Stomach (tissue), 4 donors: ENCODE results near the gene EPS8L1.

Source experiments
- CTCF ChIP-seq, 7 experiments: fragments of 450-650 bp in 4 of 7; fragments of 200-600 bp in 3 of 7; sonication (generic) in 3 of 7; IDR thresholded peaks; one replicate each; pipeline ENCODE4 v1.5.1; 2016 to 2019; ENCODE audit warnings: antibody characterized with exemption in 7 of 7, control low read depth in 2 of 7, mild to moderate bottlenecking in 1 of 7
- POLR2A ChIP-seq, 4 donors: fragments of 450-650 bp; IDR thresholded peaks; one replicate each; pipeline ENCODE4 v1.6.1; 2016; ENCODE audit warnings: antibody characterized with exemption in 4 of 4, control low read depth in 2 of 4, mild to moderate bottlenecking in 1 of 4, moderate library complexity in 1 of 4

GRCh38 chr19:55048446-55048845 is 27.2 kb upstream of the EPS8L1 start:
- TF ChIP-seq CTCF (IDR thresholded peaks at IDR 0.05) (no peak), POLR2A (IDR thresholded peaks at IDR 0.05) (no peak)
